HepG2 (cell line): ENCODE measurements around the gene ADAMTS17. TPM values are rescaled to one million over a fixed set of nuclear protein-coding genes. Genes with fewer than 3 reads are reported as not detected.

ENCODE experiments used
- ATAC-seq: fragments of 200-7000 bp; cut with Tn5 transposase; 3 replicates; pipeline ENCODE4 v1.9.1; 2020; ENCODE audit warnings: mild to moderate bottlenecking, moderate library complexity
- BruUV-seq: library from RNA; stranded (reverse); fragments of 400-500 nt; replicated peaks from 2 replicates; lab custom pipeline; 2021; lab: Mats Ljungman, UMichigan
- CTCF ChIA-PET: fragments of 300-600 bp; formaldehyde crosslinking; extraction: SDS; loops from one replicate; lab custom pipeline; 2021; ENCODE audit warnings: low total read pairs, inconsistent platforms, low intra/inter-chr PET ratio; lab: Yijun Ruan, JAX
- POLR2A ChIA-PET: fragments of 350-600 bp; sonication (Branson Sonifier 250); formaldehyde crosslinking; loops from one replicate; lab custom pipeline; 2020; ENCODE audit warnings: antibody characterized with exemption, inconsistent platforms; lab: Yijun Ruan, JAX
- DNase-seq: peaks from one replicate; pipeline ENCODE4 v3.0.0-alpha.2; 2015; ENCODE audit warnings: low spot score
- FAIRE-seq: peaks from 3 replicates; lab custom pipeline; 2011; peaks lifted over from hg19 to GRCh38; lab: Jason Lieb, UNC
- H2AFZ ChIP-seq: one replicate; pipeline ENCODE4 v1.6.1; 2011; ENCODE audit warnings: low read length, inconsistent platforms
- H3K27ac ChIP-seq: fragments of 300-600 bp; 3 replicates; pipeline ENCODE4 v1.8.0; 2011; ENCODE audit warnings: mixed run types, mild to moderate bottlenecking, mixed read lengths, low read length, inconsistent platforms; ENCODE audit not compliant: insufficient read depth; ENCODE audit errors: extremely low read length
- H3K27me3 ChIP-seq, 2 experiments: fragments of 200-600 bp in 1 of 2; 2 replicates in 1 of 2; 3 replicates in 1 of 2; pipeline versions ENCODE4 v1.6.0 to v1.8.0; 2011; ENCODE audit warnings: low read length in 2 of 2, mild to moderate bottlenecking in 2 of 2, moderate library complexity in 2 of 2, inconsistent platforms in 1 of 2; ENCODE audit not compliant: insufficient read depth in 2 of 2, control insufficient read depth in 1 of 2
- H3K36me3 ChIP-seq, 2 experiments: fragments of 200-600 bp in 1 of 2; replicated peaks in 1 of 2; 2 replicates in 1 of 2; 3 replicates in 1 of 2; pipeline versions ENCODE4 v1.5.1 to v1.8.0; 2011; ENCODE audit warnings: low read length in 2 of 2, inconsistent platforms in 1 of 2; ENCODE audit not compliant: insufficient read depth in 2 of 2, control insufficient read depth in 1 of 2
- H3K4me1 ChIP-seq: 2 replicates; pipeline ENCODE4 v1.5.1; 2012; ENCODE audit warnings: low read length, inconsistent platforms; ENCODE audit not compliant: insufficient read depth
- H3K4me2 ChIP-seq: 2 replicates; pipeline ENCODE4 v1.6.0; 2011; ENCODE audit warnings: low read depth, low read length, inconsistent platforms
- H3K4me3 ChIP-seq, 3 experiments: fragments of 200-600 bp in 1 of 3; sonication (generic), shearing (Covaris generic) in 1 of 3; replicated peaks in 1 of 3; 2 replicates each; pipeline ENCODE4 v1.5.1; 2011 to 2016; ENCODE audit warnings: low read length in 3 of 3, inconsistent platforms in 2 of 3, low read depth in 2 of 3, mild to moderate bottlenecking in 2 of 3, control low read depth in 1 of 3, mixed read lengths in 1 of 3; ENCODE audit not compliant: insufficient read depth in 1 of 3
- H3K79me2 ChIP-seq: one replicate; pipeline ENCODE4 v1.6.1; 2011; ENCODE audit warnings: low read length, inconsistent platforms; ENCODE audit not compliant: insufficient read depth
- H3K9ac ChIP-seq: 2 replicates; pipeline ENCODE4 v1.6.0; 2011; ENCODE audit warnings: mild to moderate bottlenecking, low read depth, low read length, inconsistent platforms; ENCODE audit not compliant: insufficient read depth
- H3K9me3 ChIP-seq: 2 replicates; pipeline ENCODE4 v1.5.1; 2012; ENCODE audit warnings: mild to moderate bottlenecking, low read length
- H4K20me1 ChIP-seq: 2 replicates; pipeline ENCODE4 v1.6.0; 2011; ENCODE audit warnings: inconsistent platforms, mild to moderate bottlenecking, low read length, moderate library complexity; ENCODE audit not compliant: insufficient read depth
- CEBPB ChIP-seq: IDR thresholded peaks from 2 replicates; pipeline ENCODE4 v1.6.1; 2011; ENCODE audit warnings: low read depth, low read length, improper control_type of control experiment, borderline replicate concordance
- GLI4 ChIP-seq: sonication (generic); formaldehyde crosslinking; IDR thresholded peaks from 2 replicates; pipeline ENCODE4 v1.5.1; 2020; ENCODE audit warnings: missing genetic modification reagents, mild to moderate bottlenecking, moderate library complexity, borderline replicate concordance
- HNRNPLL ChIP-seq: fragments of 200-400 bp; formaldehyde crosslinking; IDR thresholded peaks from 2 replicates; pipeline ENCODE4 v1.6.1; 2017; ENCODE audit warnings: mild to moderate bottlenecking, low read depth, low read length; ENCODE audit not compliant: poor library complexity, severe bottlenecking
- TRIM22 ChIP-seq: fragments of 450-650 bp; IDR thresholded peaks from 2 replicates; pipeline ENCODE4 v1.6.1; 2017
- XRCC5 ChIP-seq: fragments of 200-400 bp; formaldehyde crosslinking; optimal IDR thresholded peaks from 2 replicates; pipeline ENCODE3; 2017; ENCODE audit warnings: mild to moderate bottlenecking, low read length
- YEATS4 ChIP-seq: sonication (generic); formaldehyde crosslinking; IDR thresholded peaks from 2 replicates; pipeline ENCODE4 v1.4.0; 2020; ENCODE audit warnings: missing genetic modification reagents, borderline replicate concordance
- ZBTB10 ChIP-seq: sonication (generic); formaldehyde crosslinking; IDR thresholded peaks from 2 replicates; pipeline ENCODE4 v1.4.0; 2020; ENCODE audit warnings: missing genetic modification reagents, borderline replicate concordance
- whole genome bisulfite sequencing: methylation state at CpG from one replicate; pipeline ENCODE4 v1.1.6; 2017; ENCODE audit warnings: low lambda C conversion rate; 5-methylcytosine and 5-hydroxymethylcytosine counted together
- in situ Hi-C: cut with HindIII; loops from 2 replicates; pipeline ENCODE4 v1.10.0; 2017; ENCODE audit warnings: low pct_unique_long_range_greater_than_20kb; ENCODE audit not compliant: extremely low pct_ligation_motif_present
- intact Hi-C: fragments of 100-400 bp; cut with micrococcal nuclease; formaldehyde crosslinking; loops from one replicate; pipeline ENCODE4 v1.10.0; 2022; ENCODE audit not compliant: unreplicated experiment
- polyA plus RNA-seq, 8 experiments: library from polyadenylated mRNA; depleted of rRNA in 3 of 8; stranded (reverse) in 7 of 8; unstranded in 1 of 8; fragments of >200 nt; fragmentation: Illumina TruSeq in 4 of 8; extraction: Trizol in 4 of 8; gene quantifications; 2 replicates each; pipeline versions ENCODE4 v1.2.1 to v1.2.3, GENCODE V29; 2011 to 2016; ENCODE audit warnings: low read depth in 4 of 8, missing spikeins in 1 of 8, mixed read lengths in 1 of 8; ENCODE audit not compliant: insufficient read depth in 1 of 8
- total RNA-seq, 5 experiments: library from RNA; depleted of rRNA; stranded (reverse); fragments of >200 nt; fragmentation: Illumina TruSeq; extraction: Trizol; gene quantifications; 2 replicates each; pipeline ENCODE4 v1.2.3, GENCODE V29; 2016; ENCODE audit warnings: low read depth in 1 of 5

The ADAMTS17 gene
- total and polyA plus RNA-seq, 2 of the 13 experiments (the other 11 are each of a cell fraction or from before 2014, with no cell fraction given): 0.02 to 0.04 TPM

- no peak for TF ChIP-seq CEBPB
- TF ChIP-seq TRIM22: no peak
- no peak for TF ChIP-seq ZBTB10 (CRISPR knock-in tag)
- no peak for TF ChIP-seq GLI4 (CRISPR knock-in tag)
These were observed 120.1 kb downstream of the ADAMTS17 start (continued) for GRCh38 chr15:100221471-100222348.

GRCh38 chr15:100220058-100220768 is 121.6 kb downstream of the ADAMTS17 start:
- Histone ChIP-seq H3K9me3 (no peaks in the 10 kb centered on the region), H3K27me3 (peaks cover 0 to 3% of the 10 kb centered on the region in 2 experiments; a peak in 1 of 5 replicates), H3K27ac (no peak overlapping the region), H3K79me2 (no peaks in the 10 kb centered on the region), H2AFZ (no peak overlapping the region), H3K4me3 (no peak overlapping the region), H3K9ac (no peak overlapping the region), H4K20me1 (no peaks in the 10 kb centered on the region), H3K36me3 (no peaks in the 10 kb centered on the region), H3K4me2 (no peak overlapping the region), H3K4me1 (peaks cover 18% of the 10 kb centered on the region)
- no TSS peak for BruUV-seq
- intact Hi-C loops: no loop called here
- POLR2A ChIA-PET: no interaction called here
- CTCF ChIA-PET: no interaction called here
- DNase-seq (no peak), FAIRE-seq (no peak), ATAC-seq (no peak)
- 72% methylated on average over 14 of the region's 14 CpGs for WGBS
- in situ Hi-C loops: no loop called here
- no peak for TF ChIP-seq HNRNPLL
- TF ChIP-seq XRCC5: no peak
- TF ChIP-seq YEATS4: no peak
